ENCODE measurements around the gene ADRA1B. TPM values are rescaled to one million over a fixed set of nuclear protein-coding genes. Genes with fewer than 3 reads are reported as not detected.

ADRA1B gene
- total and polyA plus RNA-seq, 2 of the 8 experiments (the other 6 are each of a cell fraction or from before 2014, with no cell fraction given), result not detected

GRCh38 chr5:159971931-159972461 lies 55.7 kb downstream of the ADRA1B start:
- no peak overlapping the region for H2BK120ac ChIP-seq (replicated peaks; ENCODE audit: low read depth, low read length)
- peak in 1 of 2 experiments; percentile 58 for DNase-seq (ENCODE audit: low read depth in 1 of 2, low spot score in 2 of 2)
- peak overlapping the region; percentile 82 for H4K8ac ChIP-seq (ENCODE audit: extremely low read depth, insufficient read depth, low read length)
- peaks cover 0 to 4% (median 2%) of the 10 kb centered on the region in 4 experiments; a peak in 2 of 7 replicates for H3K4me1 ChIP-seq (replicated peaks in 1 of 4; ENCODE audit: control insufficient read depth in 3 of 4, insufficient read depth in 4 of 4, low read length in 3 of 4)
- no peak overlapping the region for H2BK12ac ChIP-seq (ENCODE audit: low read depth, low read length)
- H2BK20ac ChIP-seq (ENCODE audit: low read length), result no peak overlapping the region
- H3K4me2 ChIP-seq (ENCODE audit: insufficient read depth in 1 of 2, low read depth in 2 of 2, low read length in 2 of 2), result peak overlapping the region; percentile 57 to 82
- no peak overlapping the region for H3K14ac ChIP-seq (ENCODE audit: insufficient read length)
- no peak overlapping the region for H3K27ac ChIP-seq (ENCODE audit: low read depth, low read length)
- no peaks in the 10 kb centered on the region for H3K9me3 ChIP-seq (ENCODE audit: insufficient read depth in 2 of 2, low read depth in 1 of 2, low read length in 1 of 2)
- no peak overlapping the region for H2BK5ac ChIP-seq (ENCODE audit: low read depth, low read length)
- no peak overlapping the region for H2BK15ac ChIP-seq (ENCODE audit: low read length)
- H3K9ac ChIP-seq (replicated peaks in 1 of 4; ENCODE audit: extremely low read depth in 1 of 4, low read depth in 3 of 4, low read length in 3 of 4), result 0 out of 7 replicates have a peak overlapping the region, but pooled peaks of 1 of the 4 experiments have one; percentile 27
- H3K79me1 ChIP-seq (ENCODE audit: low read depth, low read length), result no peaks in the 10 kb centered on the region
- H3K36me3 ChIP-seq (ENCODE audit: control insufficient read depth in 2 of 4, insufficient read depth in 4 of 4, low read length in 3 of 4), result no peaks in the 10 kb centered on the region
- peaks cover 26 to 41% (median 38%) of the 10 kb centered on the region in 4 experiments for H3K27me3 ChIP-seq (replicated peaks in 1 of 4; ENCODE audit: control insufficient read depth in 3 of 4, extremely low read depth in 1 of 4, insufficient read depth in 3 of 4, low read length in 3 of 4)
- peaks cover 0 to 1% of the 10 kb centered on the region in 2 experiments for H4K20me1 ChIP-seq (replicated peaks in 1 of 2; ENCODE audit: control insufficient read depth in 1 of 2, insufficient read depth in 2 of 2, low read length in 2 of 2)
- no peak overlapping the region for H3K23ac ChIP-seq (ENCODE audit: insufficient read length)
- 2% methylated on average over 47 of the region's 76 CpGs; no CpG with 5 or more reads in 1 of the 2 experiments for WGBS, 2 experiments (ENCODE audit: extremely low coverage in 1 of 2, insufficient coverage in 1 of 2, insufficient read length in 1 of 2, insufficient replicate concordance in 2 of 2, low coverage in 1 of 2, low lambda C conversion rate in 2 of 2, missing lambda C conversion rate in 1 of 2)
- H2AFZ ChIP-seq (ENCODE audit: low read length), result peak overlapping the region; percentile 88
- H3K4ac ChIP-seq (replicated peaks; ENCODE audit: insufficient read length, low read depth, low read length), result no peak overlapping the region
- ChIA-PET CTCF (ENCODE audit: partially characterized antibody) (interaction anchor here (0.9 to 2.7 kb wide), 5 partner anchors 15 to 530 kb away, joined by 3 to 13 read pairs (median 4); no protein-coding TSS in a partner anchor), POLR2A (ENCODE audit: partially characterized antibody) (interaction anchor here (1.1 kb wide), 1 partner anchor 15 kb away, joined by 4 read pairs; no protein-coding TSS in a partner anchor)
- no peak overlapping the region for H3K56ac ChIP-seq (replicated peaks; ENCODE audit: insufficient read length, low read depth, low read length)
- H3K23me2 ChIP-seq (ENCODE audit: low read depth, low read length), result peaks cover 13% of the 10 kb centered on the region; the same call in 1 of the 2 replicates
- peak overlapping the region; percentile 23 to 62 (median 31); a peak in 7 of 8 replicates for H3K4me3 ChIP-seq (ENCODE audit: extremely low read depth in 1 of 4, insufficient read depth in 2 of 4, low read depth in 3 of 4, low read length in 4 of 4)
- no peak for FAIRE-seq
- TF ChIP-seq RBBP5 (IDR thresholded peaks at IDR 0.05; ENCODE audit: borderline replicate concordance, low read depth, low read length) (peak; percentile 45; the same call in 1 of the 2 replicates), ZNF274 (IDR thresholded peaks at IDR 0.05; ENCODE audit: borderline replicate concordance, extremely low read depth, low read length) (no peak), EZH2 (IDR thresholded peaks at IDR 0.05; ENCODE audit: low read depth, low read length, severe bottlenecking) (peak; percentile 73), SUZ12 (IDR thresholded peaks at IDR 0.05; ENCODE audit: low read length) (peak; percentile 74), KDM4A (IDR thresholded peaks at IDR 0.05; ENCODE audit: low read depth, low read length, severe bottlenecking) (peak; percentile 67), CBX8 (IDR thresholded peaks at IDR 0.05; ENCODE audit: borderline replicate concordance, low read depth, low read length) (no peak), TAF1 (IDR thresholded peaks at IDR 0.05; ENCODE audit: low read depth, low read length) (peak; percentile 27; the same call in 1 of the 2 replicates), RFX5 (IDR thresholded peaks at IDR 0.05; ENCODE audit: borderline replicate concordance, low read depth, low read length) (no peak), USF2 (IDR thresholded peaks at IDR 0.05; ENCODE audit: low read length) (no peak)
- no peak overlapping the region for H4K5ac ChIP-seq (ENCODE audit: insufficient read length, low read depth, low read length)
- H3K18ac ChIP-seq (ENCODE audit: extremely low read depth, low read length), result no peak overlapping the region
- H4K91ac ChIP-seq (replicated peaks; ENCODE audit: insufficient read length, low read length), result no peak overlapping the region
- H3K79me2 ChIP-seq (ENCODE audit: control insufficient read depth in 1 of 2, insufficient read depth in 2 of 2, low read length in 2 of 2), result no peaks in the 10 kb centered on the region
- H2AK5ac ChIP-seq (ENCODE audit: low read depth, low read length), result no peak overlapping the region
